ENCODE results near the gene ZNF462. TPM values are rescaled to one million over a fixed set of nuclear protein-coding genes. Genes with fewer than 3 reads are reported as not detected.

Gene ZNF462
- total RNA-seq, 3 donors from 2014 or later (not counting 1 experiment from before 2014, with no cell fraction given): 0.33 to 0.93 (median 0.35) TPM

GRCh38 chr9:107042606-107043005 is 179.6 kb downstream of the ZNF462 start:
- Histone ChIP-seq H3K4me1 (ENCODE audit: control insufficient read depth, insufficient read depth, low read length) (no peaks in the 10 kb centered on the region), H3K27me3 (ENCODE audit: control insufficient read depth, insufficient read depth, low read length) (no peaks in the 10 kb centered on the region), H3K9me3 (ENCODE audit: control insufficient read depth, insufficient read depth, low read length) (no peaks in the 10 kb centered on the region), H3K36me3 (ENCODE audit: control insufficient read depth, insufficient read depth, low read length) (no peaks in the 10 kb centered on the region), H3K4me3 (ENCODE audit: low read length) (no peak overlapping the region), H3K27ac (ENCODE audit: low read length) (no peak overlapping the region)
- H3K36me3 Mint-ChIP-seq: no peaks in the 10 kb centered on the region
- DNase-seq (no peak), ATAC-seq (no peak)
- intact Hi-C loops (cut with micrococcal nuclease): no loop called here
- no peak overlapping the region for H3K4me3 Mint-ChIP-seq
- H3K9me3 Mint-ChIP-seq: no peaks in the 10 kb centered on the region
- no peak for TF ChIP-seq CTCF (IDR thresholded peaks at IDR 0.05)
- no peak overlapping the region for H3K27ac Mint-ChIP-seq
- no peaks in the 10 kb centered on the region for H3K4me1 Mint-ChIP-seq
- peaks cover 0 to 4% of the 10 kb centered on the region in 2 donors for H3K27me3 Mint-ChIP-seq (ENCODE audit: low read depth in 2 of 2)

- no peaks in the 10 kb centered on the region for H3K4me1 ChIP-seq (ENCODE audit: control insufficient read depth, insufficient read depth, low read length)
- H3K27ac Mint-ChIP-seq: no peak overlapping the region
- H3K36me3 Mint-ChIP-seq: no peaks in the 10 kb centered on the region
- H3K27ac ChIP-seq (ENCODE audit: low read length): no peak overlapping the region
- intact Hi-C loops (cut with micrococcal nuclease): no loop called here
- H3K36me3 ChIP-seq (ENCODE audit: control insufficient read depth, insufficient read depth, low read length): no peaks in the 10 kb centered on the region
- DNase-seq (no peak), ATAC-seq (no peak)
- no peaks in the 10 kb centered on the region for H3K9me3 ChIP-seq (ENCODE audit: control insufficient read depth, insufficient read depth, low read length)
- H3K4me1 Mint-ChIP-seq: no peaks in the 10 kb centered on the region
- no peaks in the 10 kb centered on the region for H3K9me3 Mint-ChIP-seq
- H3K4me3 Mint-ChIP-seq: no peak overlapping the region
- H3K4me3 ChIP-seq (ENCODE audit: low read length): no peak overlapping the region
- H3K27me3 ChIP-seq (ENCODE audit: control insufficient read depth, insufficient read depth, low read length): no peaks in the 10 kb centered on the region
- 92% methylated on average over 4 of the region's 5 CpGs for WGBS (ENCODE audit: insufficient coverage)
- no peak for TF ChIP-seq CTCF (IDR thresholded peaks at IDR 0.05)
- peaks cover 0 to 2% of the 10 kb centered on the region in 2 donors for H3K27me3 Mint-ChIP-seq (ENCODE audit: low read depth in 2 of 2)
Observed at GRCh38 chr9:107043886-107044285, 180.9 kb downstream of the ZNF462 start.

- no peaks in the 10 kb centered on the region for H3K9me3 Mint-ChIP-seq
- no peak overlapping the region for H3K4me3 Mint-ChIP-seq
- H3K4me1 Mint-ChIP-seq: no peaks in the 10 kb centered on the region
- Histone ChIP-seq H3K36me3 (ENCODE audit: control insufficient read depth, insufficient read depth, low read length) (no peaks in the 10 kb centered on the region), H3K9me3 (ENCODE audit: control insufficient read depth, insufficient read depth, low read length) (no peaks in the 10 kb centered on the region), H3K27me3 (ENCODE audit: control insufficient read depth, insufficient read depth, low read length) (no peaks in the 10 kb centered on the region), H3K4me3 (ENCODE audit: low read length) (no peak overlapping the region), H3K4me1 (ENCODE audit: control insufficient read depth, insufficient read depth, low read length) (no peaks in the 10 kb centered on the region), H3K27ac (ENCODE audit: low read length) (no peak overlapping the region)
- WGBS (ENCODE audit: insufficient coverage): 75% methylated on average over 2 of the region's 4 CpGs
- intact Hi-C loops (cut with micrococcal nuclease): no loop called here
- ATAC-seq (no peak), DNase-seq (no peak)
- H3K36me3 Mint-ChIP-seq: no peaks in the 10 kb centered on the region
- no peak for TF ChIP-seq CTCF (IDR thresholded peaks at IDR 0.05)
- peaks cover 0 to 2% of the 10 kb centered on the region in 2 donors for H3K27me3 Mint-ChIP-seq (ENCODE audit: low read depth in 2 of 2)
- no peak overlapping the region for H3K27ac Mint-ChIP-seq
Observed at GRCh38 chr9:107044872-107045271, 181.9 kb downstream of the ZNF462 start.

- DNase-seq: no peak
- H3K9me3 Mint-ChIP-seq: no peaks in the 10 kb centered on the region
Observed at GRCh38 chr9:107046692-107047091, 183.7 kb downstream of the ZNF462 start.

More at GRCh38 chr9:107046692-107047091, 183.7 kb downstream of the ZNF462 start:
- H3K36me3 ChIP-seq (ENCODE audit: control insufficient read depth, insufficient read depth, low read length): no peaks in the 10 kb centered on the region
- H3K27ac ChIP-seq (ENCODE audit: low read length): no peak overlapping the region
- no peak overlapping the region for H3K4me3 ChIP-seq (ENCODE audit: low read length)
- no peaks in the 10 kb centered on the region for H3K4me1 Mint-ChIP-seq
- H3K9me3 ChIP-seq (ENCODE audit: control insufficient read depth, insufficient read depth, low read length): no peaks in the 10 kb centered on the region
- no peaks in the 10 kb centered on the region for H3K4me1 ChIP-seq (ENCODE audit: control insufficient read depth, insufficient read depth, low read length)
- WGBS (ENCODE audit: insufficient coverage): no CpG with 5 or more reads among the region's 1 CpG
- intact Hi-C loops (cut with micrococcal nuclease): no loop called here
- H3K4me3 Mint-ChIP-seq: no peak overlapping the region
- TF ChIP-seq CTCF (IDR thresholded peaks at IDR 0.05): no peak
- peaks cover 0 to 2% of the 10 kb centered on the region in 2 donors for H3K27me3 Mint-ChIP-seq (ENCODE audit: low read depth in 2 of 2)
- H3K27me3 ChIP-seq (ENCODE audit: control insufficient read depth, insufficient read depth, low read length): no peaks in the 10 kb centered on the region
- H3K36me3 Mint-ChIP-seq: no peaks in the 10 kb centered on the region
- H3K27ac Mint-ChIP-seq: no peak overlapping the region
- no peak for ATAC-seq
